HG02885 (cell line): Measurements from ENCODE around the gene NFAM1.

ENCODE experiments used
- ATAC-seq: cut with Tn5 transposase; IDR thresholded peaks from one replicate; pipeline ENCODE4 v1.9.1; 2021; ENCODE audit warnings: mild to moderate bottlenecking; ENCODE audit not compliant: unreplicated experiment, poor library complexity

The NFAM1 gene

GRCh38 chr22:42365111-42365865 is 66.9 kb downstream of the NFAM1 start:
- no peak for ATAC-seq

GRCh38 chr22:42364604-42365110 is 67.5 kb downstream of the NFAM1 start:
- no peak for ATAC-seq

- no peak for ATAC-seq
Measured at GRCh38 chr22:42363892-42364291, 68.3 kb downstream of the NFAM1 start.

GRCh38 chr22:42361523-42361922 is 70.7 kb downstream of the NFAM1 start:
- ATAC-seq, result no peak

GRCh38 chr22:42360348-42360747 is 71.9 kb downstream of the NFAM1 start:
- no peak for ATAC-seq

- ATAC-seq, result no peak
Measured at GRCh38 chr22:42358643-42359558, 73.3 kb downstream of the NFAM1 start.

- no peak for ATAC-seq
Measured at GRCh38 chr22:42357634-42358296, 74.4 kb downstream of the NFAM1 start.

GRCh38 chr22:42357221-42357620 is 75.0 kb downstream of the NFAM1 start:
- ATAC-seq, result no peak

GRCh38 chr22:42356533-42356932 is 75.7 kb downstream of the NFAM1 start:
- ATAC-seq, result no peak

GRCh38 chr22:42353883-42354727 is 78.1 kb downstream of the NFAM1 start:
- no peak for ATAC-seq

- ATAC-seq, result no peak
Measured at GRCh38 chr22:42350373-42350772, 81.8 kb downstream of the NFAM1 start.

GRCh38 chr22:42347281-42347824 is 84.8 kb downstream of the NFAM1 start:
- no peak for ATAC-seq

GRCh38 chr22:42346722-42347121 is 85.5 kb downstream of the NFAM1 start:
- ATAC-seq, result no peak

- no peak for ATAC-seq
Measured at GRCh38 chr22:42345458-42345857, 86.7 kb downstream of the NFAM1 start.

- no peak for ATAC-seq
Measured at GRCh38 chr22:42344361-42344905, 87.8 kb downstream of the NFAM1 start.

- no peak for ATAC-seq
Measured at GRCh38 chr22:42343531-42344081, 88.6 kb downstream of the NFAM1 start.

- no peak for ATAC-seq
Measured at GRCh38 chr22:42343121-42343454, 89.1 kb downstream of the NFAM1 start.

GRCh38 chr22:42342426-42343120 is 89.6 kb downstream of the NFAM1 start:
- no peak for ATAC-seq
